ENCODE results near the gene SFT2D2. TPM values are rescaled to one million over a fixed set of nuclear protein-coding genes. Genes with fewer than 3 reads are reported as not detected.
A peak's percentile ranks its signal among the peaks of the same experiment; 100 is the strongest.

Gene SFT2D2
- polyA plus RNA-seq, 1 of the 3 experiments (the other 2 are of a cell fraction): 9.3 TPM

DNA sequence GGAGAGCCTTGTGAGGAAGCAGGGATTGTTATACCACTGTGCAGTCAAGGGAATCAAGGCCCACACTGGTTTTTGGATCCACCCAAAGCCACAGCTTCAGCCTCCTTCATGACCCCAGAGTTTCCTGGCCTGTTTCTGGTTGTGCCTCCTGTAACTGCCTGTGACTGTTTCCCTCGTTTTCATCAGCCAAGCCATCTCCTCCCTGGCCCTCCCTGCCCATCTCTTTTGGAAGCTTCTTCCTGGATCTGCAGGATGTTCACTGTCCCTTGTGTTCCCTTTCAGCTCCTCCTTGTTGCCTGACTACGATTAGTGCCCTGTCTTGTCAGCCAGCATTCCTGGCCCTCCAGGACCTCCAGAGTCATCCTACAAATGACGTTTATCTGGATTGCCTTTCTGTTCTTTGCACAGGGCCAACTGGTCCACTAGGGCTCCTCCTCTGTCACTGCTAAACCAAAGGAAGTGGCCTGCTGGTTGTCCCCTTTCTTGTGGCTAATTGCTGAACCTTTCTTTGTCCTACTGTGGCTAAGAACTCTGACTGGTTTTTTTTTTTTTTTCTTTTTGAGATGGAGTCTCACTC is 17.9 kb downstream of the SFT2D2 start:
- H4K20me1 ChIP-seq (ENCODE audit: insufficient read depth): no peaks in the 10 kb centered on the region
- H3K27me3 ChIP-seq (ENCODE audit: insufficient read depth): no peaks in the 10 kb centered on the region
- no peak overlapping the region for H2AFZ ChIP-seq (ENCODE audit: low read depth)
- ChIA-PET CTCF (no interaction called here), POLR2A (no interaction called here)
- TF ChIP-seq RXRA (IDR thresholded peaks at IDR 0.05; ENCODE audit: borderline replicate concordance, low read depth): no peak
- TF ChIP-seq, protein P1, sequence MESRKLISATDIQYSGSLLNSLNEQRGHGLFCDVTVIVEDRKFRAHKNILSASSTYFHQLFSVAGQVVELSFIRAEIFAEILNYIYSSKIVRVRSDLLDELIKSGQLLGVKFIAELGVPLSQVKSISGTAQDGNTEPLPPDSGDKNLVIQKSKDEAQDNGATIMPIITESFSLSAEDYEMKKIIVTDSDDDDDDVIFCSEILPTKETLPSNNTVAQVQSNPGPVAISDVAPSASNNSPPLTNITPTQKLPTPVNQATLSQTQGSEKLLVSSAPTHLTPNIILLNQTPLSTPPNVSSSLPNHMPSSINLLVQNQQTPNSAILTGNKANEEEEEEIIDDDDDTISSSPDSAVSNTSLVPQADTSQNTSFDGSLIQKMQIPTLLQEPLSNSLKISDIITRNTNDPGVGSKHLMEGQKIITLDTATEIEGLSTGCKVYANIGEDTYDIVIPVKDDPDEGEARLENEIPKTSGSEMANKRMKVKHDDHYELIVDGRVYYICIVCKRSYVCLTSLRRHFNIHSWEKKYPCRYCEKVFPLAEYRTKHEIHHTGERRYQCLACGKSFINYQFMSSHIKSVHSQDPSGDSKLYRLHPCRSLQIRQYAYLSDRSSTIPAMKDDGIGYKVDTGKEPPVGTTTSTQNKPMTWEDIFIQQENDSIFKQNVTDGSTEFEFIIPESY (IDR thresholded peaks at IDR 0.05; ENCODE audit: borderline replicate concordance, low read depth): no peak
- TF ChIP-seq, protein P2, sequence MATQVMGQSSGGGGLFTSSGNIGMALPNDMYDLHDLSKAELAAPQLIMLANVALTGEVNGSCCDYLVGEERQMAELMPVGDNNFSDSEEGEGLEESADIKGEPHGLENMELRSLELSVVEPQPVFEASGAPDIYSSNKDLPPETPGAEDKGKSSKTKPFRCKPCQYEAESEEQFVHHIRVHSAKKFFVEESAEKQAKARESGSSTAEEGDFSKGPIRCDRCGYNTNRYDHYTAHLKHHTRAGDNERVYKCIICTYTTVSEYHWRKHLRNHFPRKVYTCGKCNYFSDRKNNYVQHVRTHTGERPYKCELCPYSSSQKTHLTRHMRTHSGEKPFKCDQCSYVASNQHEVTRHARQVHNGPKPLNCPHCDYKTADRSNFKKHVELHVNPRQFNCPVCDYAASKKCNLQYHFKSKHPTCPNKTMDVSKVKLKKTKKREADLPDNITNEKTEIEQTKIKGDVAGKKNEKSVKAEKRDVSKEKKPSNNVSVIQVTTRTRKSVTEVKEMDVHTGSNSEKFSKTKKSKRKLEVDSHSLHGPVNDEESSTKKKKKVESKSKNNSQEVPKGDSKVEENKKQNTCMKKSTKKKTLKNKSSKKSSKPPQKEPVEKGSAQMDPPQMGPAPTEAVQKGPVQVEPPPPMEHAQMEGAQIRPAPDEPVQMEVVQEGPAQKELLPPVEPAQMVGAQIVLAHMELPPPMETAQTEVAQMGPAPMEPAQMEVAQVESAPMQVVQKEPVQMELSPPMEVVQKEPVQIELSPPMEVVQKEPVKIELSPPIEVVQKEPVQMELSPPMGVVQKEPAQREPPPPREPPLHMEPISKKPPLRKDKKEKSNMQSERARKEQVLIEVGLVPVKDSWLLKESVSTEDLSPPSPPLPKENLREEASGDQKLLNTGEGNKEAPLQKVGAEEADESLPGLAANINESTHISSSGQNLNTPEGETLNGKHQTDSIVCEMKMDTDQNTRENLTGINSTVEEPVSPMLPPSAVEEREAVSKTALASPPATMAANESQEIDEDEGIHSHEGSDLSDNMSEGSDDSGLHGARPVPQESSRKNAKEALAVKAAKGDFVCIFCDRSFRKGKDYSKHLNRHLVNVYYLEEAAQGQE (IDR thresholded peaks at IDR 0.05; ENCODE audit: low read depth, low read length): no peak
- TF ChIP-seq FOXM1 (IDR thresholded peaks at IDR 0.05; ENCODE audit: low read depth): no peak
- TF ChIP-seq CHD2 (IDR thresholded peaks at IDR 0.05; ENCODE audit: low read length, partially characterized antibody): no peak
- TF ChIP-seq NRF1 (IDR thresholded peaks at IDR 0.05; ENCODE audit: low read depth, low read length): no peak
- TF ChIP-seq JUND (IDR thresholded peaks at IDR 0.05): no peak
- TF ChIP-seq, protein P3, sequence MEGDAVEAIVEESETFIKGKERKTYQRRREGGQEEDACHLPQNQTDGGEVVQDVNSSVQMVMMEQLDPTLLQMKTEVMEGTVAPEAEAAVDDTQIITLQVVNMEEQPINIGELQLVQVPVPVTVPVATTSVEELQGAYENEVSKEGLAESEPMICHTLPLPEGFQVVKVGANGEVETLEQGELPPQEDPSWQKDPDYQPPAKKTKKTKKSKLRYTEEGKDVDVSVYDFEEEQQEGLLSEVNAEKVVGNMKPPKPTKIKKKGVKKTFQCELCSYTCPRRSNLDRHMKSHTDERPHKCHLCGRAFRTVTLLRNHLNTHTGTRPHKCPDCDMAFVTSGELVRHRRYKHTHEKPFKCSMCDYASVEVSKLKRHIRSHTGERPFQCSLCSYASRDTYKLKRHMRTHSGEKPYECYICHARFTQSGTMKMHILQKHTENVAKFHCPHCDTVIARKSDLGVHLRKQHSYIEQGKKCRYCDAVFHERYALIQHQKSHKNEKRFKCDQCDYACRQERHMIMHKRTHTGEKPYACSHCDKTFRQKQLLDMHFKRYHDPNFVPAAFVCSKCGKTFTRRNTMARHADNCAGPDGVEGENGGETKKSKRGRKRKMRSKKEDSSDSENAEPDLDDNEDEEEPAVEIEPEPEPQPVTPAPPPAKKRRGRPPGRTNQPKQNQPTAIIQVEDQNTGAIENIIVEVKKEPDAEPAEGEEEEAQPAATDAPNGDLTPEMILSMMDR (IDR thresholded peaks at IDR 0.05): no peak
- no peak for TF ChIP-seq GABPA (IDR thresholded peaks at IDR 0.05; ENCODE audit: low read depth)
- TF ChIP-seq, protein P4, sequence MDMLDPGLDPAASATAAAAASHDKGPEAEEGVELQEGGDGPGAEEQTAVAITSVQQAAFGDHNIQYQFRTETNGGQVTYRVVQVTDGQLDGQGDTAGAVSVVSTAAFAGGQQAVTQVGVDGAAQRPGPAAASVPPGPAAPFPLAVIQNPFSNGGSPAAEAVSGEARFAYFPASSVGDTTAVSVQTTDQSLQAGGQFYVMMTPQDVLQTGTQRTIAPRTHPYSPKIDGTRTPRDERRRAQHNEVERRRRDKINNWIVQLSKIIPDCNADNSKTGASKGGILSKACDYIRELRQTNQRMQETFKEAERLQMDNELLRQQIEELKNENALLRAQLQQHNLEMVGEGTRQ (IDR thresholded peaks at IDR 0.05; ENCODE audit: borderline replicate concordance, low read depth, low read length): no peak
- TF ChIP-seq, protein P5, sequence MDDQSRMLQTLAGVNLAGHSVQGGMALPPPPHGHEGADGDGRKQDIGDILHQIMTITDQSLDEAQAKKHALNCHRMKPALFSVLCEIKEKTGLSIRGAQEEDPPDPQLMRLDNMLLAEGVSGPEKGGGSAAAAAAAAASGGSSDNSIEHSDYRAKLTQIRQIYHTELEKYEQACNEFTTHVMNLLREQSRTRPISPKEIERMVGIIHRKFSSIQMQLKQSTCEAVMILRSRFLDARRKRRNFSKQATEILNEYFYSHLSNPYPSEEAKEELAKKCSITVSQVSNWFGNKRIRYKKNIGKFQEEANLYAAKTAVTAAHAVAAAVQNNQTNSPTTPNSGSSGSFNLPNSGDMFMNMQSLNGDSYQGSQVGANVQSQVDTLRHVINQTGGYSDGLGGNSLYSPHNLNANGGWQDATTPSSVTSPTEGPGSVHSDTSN (IDR thresholded peaks at IDR 0.05): no peak
- no peak for TF ChIP-seq YY1 (IDR thresholded peaks at IDR 0.05; ENCODE audit: low read depth)
- TF ChIP-seq EZH2phosphoT487 (IDR thresholded peaks at IDR 0.05; ENCODE audit: borderline replicate concordance, low read depth): no peak
- H3F3A ChIP-seq (replicated peaks; ENCODE audit: insufficient read depth): peaks cover 6% of the 10 kb centered on the region
- no peaks in the 10 kb centered on the region for H3K9me2 ChIP-seq
- peaks cover 0 to 10% of the 10 kb centered on the region in 2 experiments; a peak in 1 of 4 replicates for H3K4me1 ChIP-seq (ENCODE audit: control insufficient read depth in 1 of 2, insufficient read depth in 2 of 2, low read depth in 1 of 2, low read length in 1 of 2)
- WGBS (ENCODE audit: low lambda C conversion rate): 85% methylated on average over 3 of the region's 3 CpGs
- no peak overlapping the region for H3K9ac ChIP-seq
- no peaks in the 10 kb centered on the region for H3K9me3 ChIP-seq
- H3K36me3 ChIP-seq (replicated peaks in 1 of 2; ENCODE audit: control insufficient read depth in 1 of 2, insufficient read depth in 2 of 2, low read length in 1 of 2): peaks cover 53 to 70% of the 10 kb centered on the region in 2 experiments
- H3K4me2 ChIP-seq: no peak overlapping the region
- peak overlapping the region in 1 of 2 experiments; percentile 32; a peak in 1 of 4 replicates for H3K27ac ChIP-seq (ENCODE audit: low read depth in 2 of 2, low read length in 1 of 2)
- no peak for DNase-seq
- H3K4me3 ChIP-seq (ENCODE audit: low read depth in 2 of 2, low read length in 1 of 2): no peak overlapping the region
- peaks cover 21% of the 10 kb centered on the region for H3K79me2 ChIP-seq (ENCODE audit: insufficient read depth)
